ENCODE data around the gene MMP28. TPM values are rescaled to one million over a fixed set of nuclear protein-coding genes. Genes with fewer than 3 reads are reported as not detected.

Gene MMP28, protein sequence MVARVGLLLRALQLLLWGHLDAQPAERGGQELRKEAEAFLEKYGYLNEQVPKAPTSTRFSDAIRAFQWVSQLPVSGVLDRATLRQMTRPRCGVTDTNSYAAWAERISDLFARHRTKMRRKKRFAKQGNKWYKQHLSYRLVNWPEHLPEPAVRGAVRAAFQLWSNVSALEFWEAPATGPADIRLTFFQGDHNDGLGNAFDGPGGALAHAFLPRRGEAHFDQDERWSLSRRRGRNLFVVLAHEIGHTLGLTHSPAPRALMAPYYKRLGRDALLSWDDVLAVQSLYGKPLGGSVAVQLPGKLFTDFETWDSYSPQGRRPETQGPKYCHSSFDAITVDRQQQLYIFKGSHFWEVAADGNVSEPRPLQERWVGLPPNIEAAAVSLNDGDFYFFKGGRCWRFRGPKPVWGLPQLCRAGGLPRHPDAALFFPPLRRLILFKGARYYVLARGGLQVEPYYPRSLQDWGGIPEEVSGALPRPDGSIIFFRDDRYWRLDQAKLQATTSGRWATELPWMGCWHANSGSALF
- 1.6 and 2.4 TPM in 2 replicates for total RNA-seq (2014; rRNA removed)
- percentile 36 among the genes with signal in this experiment for Bru-seq, nascent RNA
- percentile 21 among the genes with signal in this experiment for BruChase-seq, experiment 1, labeled RNA remaining after a 6-hour chase
- percentile 28 among the genes with signal in this experiment for BruChase-seq, experiment 2, labeled RNA remaining after a 2-hour chase
- long read RNA-seq, transcript MMP28-203 (3 exons, 1,092 nt) = major isoform, 10 of 18 reads
- long read RNA-seq, partial matches to known transcripts = 2 of 18 reads
- long read RNA-seq, other reads (novel, unspliced or antisense) = 5 of 18 reads

DNA sequence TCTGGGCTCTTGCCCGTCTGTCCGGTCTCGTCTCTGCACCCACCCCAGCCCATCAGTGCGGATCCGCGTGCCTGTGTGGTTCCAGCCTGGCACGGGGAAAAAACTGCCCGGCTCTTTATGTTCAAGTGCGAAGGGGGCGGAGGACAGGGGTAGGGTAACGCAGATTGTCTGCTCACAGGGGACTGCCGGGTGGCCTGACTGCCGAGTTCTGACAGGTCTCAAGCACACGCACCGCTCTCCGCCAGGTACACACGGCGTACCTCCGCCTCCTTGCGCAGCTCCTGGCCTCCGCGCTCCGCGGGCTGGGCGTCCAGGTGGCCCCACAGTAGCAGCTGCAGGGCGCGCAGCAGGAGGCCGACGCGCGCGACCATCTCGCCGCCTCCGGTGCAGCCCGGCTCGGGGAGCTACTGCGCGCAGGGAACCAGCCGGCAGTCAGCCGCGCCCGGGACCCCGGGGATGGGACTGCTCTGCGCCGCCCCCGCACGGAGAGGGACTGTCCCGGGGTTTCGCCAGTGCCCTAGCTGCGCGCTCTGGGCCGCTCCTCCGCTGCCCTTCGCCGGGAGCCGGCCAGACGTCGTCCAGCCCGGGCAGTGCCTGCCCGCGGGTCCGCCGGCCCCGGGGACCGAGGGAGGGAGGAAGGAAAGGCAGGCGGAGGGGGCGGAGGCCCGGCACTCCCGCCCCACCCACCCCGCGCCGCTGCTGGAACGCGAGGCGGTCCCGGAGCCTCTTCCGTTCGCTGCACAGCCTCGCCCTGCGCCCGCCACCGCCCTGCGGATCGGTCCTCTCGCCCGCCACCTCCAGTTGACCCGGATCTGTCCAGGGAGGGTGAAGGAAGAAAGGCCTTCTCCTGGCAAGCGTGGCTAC lies at the start of gene MMP28:
MMP28 (minus strand) TSS at position 635 of the 864 bp plus-strand sequence; CDS start at position 371, 264 bp downstream.
- Histone ChIP-seq H3K27me3 (ENCODE audit: low read length) (no peaks in the 10 kb centered on the region), H3K9me3 (ENCODE audit: low read length) (no peaks in the 10 kb centered on the region), H3K9ac (ENCODE audit: low read length) (no peak within 1 kb of the TSS), H4K20me1 (ENCODE audit: low read length) (no peaks in the 10 kb centered on the region), H3K4me3 (ENCODE audit: low read length) (peak within 1 kb of the TSS; percentile 67), H3K4me2 (ENCODE audit: low read length) (peak within 1 kb of the TSS; percentile 88), H3F3A (ENCODE audit: low read length, unreplicated experiment) (no peaks in the 10 kb centered on the region), H3K4me1 (ENCODE audit: insufficient read depth, low read length) (peaks cover 8% of the 10 kb centered on the region; the same call in 1 of the 2 replicates), H3K79me2 (ENCODE audit: low read length) (no peaks in the 10 kb centered on the region), H3K36me3 (ENCODE audit: low read depth, low read length) (no peaks in the 10 kb centered on the region), H3K27ac (ENCODE audit: low read length) (no peak within 1 kb of the TSS), H3K9me2 (replicated peaks; ENCODE audit: low read length) (no peaks in the 10 kb centered on the region), H2AFZ (ENCODE audit: low read length) (peak within 1 kb of the TSS; percentile 80)
- TF ChIP-seq, protein P1, sequence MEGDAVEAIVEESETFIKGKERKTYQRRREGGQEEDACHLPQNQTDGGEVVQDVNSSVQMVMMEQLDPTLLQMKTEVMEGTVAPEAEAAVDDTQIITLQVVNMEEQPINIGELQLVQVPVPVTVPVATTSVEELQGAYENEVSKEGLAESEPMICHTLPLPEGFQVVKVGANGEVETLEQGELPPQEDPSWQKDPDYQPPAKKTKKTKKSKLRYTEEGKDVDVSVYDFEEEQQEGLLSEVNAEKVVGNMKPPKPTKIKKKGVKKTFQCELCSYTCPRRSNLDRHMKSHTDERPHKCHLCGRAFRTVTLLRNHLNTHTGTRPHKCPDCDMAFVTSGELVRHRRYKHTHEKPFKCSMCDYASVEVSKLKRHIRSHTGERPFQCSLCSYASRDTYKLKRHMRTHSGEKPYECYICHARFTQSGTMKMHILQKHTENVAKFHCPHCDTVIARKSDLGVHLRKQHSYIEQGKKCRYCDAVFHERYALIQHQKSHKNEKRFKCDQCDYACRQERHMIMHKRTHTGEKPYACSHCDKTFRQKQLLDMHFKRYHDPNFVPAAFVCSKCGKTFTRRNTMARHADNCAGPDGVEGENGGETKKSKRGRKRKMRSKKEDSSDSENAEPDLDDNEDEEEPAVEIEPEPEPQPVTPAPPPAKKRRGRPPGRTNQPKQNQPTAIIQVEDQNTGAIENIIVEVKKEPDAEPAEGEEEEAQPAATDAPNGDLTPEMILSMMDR (conservative IDR thresholded peaks at IDR 0.05; ENCODE audit: low read depth, low read length) = no peak
- TF ChIP-seq EZH2phosphoT487 (IDR thresholded peaks at IDR 0.05; ENCODE audit: borderline replicate concordance, low read length) = no peak
- TF ChIP-seq EZH2 (IDR thresholded peaks at IDR 0.05; ENCODE audit: low read length, unreplicated experiment) = no peak
- BruUV-seq (replicated peaks) = no TSS peak
- ATAC-seq (peak; percentile 73), DNase-seq (peak; percentile 40)
- intact Hi-C loops (cut with micrococcal nuclease) = no loop called here
- CTCF ChIA-PET = no interaction called here
- POLR2A ChIA-PET (ENCODE audit: unreplicated experiment) = no interaction called here

DNA sequence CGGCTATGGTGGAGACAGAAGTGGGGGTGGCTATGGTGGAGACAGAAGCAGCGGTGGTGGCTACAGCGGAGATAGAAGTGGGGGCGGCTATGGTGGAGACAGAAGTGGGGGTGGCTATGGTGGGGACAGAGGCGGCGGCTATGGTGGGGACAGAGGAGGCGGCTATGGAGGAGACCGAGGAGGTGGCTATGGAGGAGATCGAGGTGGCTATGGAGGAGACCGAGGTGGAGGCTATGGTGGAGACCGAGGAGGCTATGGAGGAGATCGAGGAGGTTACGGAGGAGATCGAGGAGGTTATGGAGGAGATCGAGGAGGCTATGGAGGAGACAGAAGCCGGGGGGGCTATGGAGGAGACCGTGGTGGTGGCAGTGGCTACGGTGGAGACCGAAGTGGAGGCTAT lies 49.1 kb upstream of the MMP28 start:
- H3K9me3 ChIP-seq (ENCODE audit: low read length) = no peaks in the 10 kb centered on the region
- no peak for ATAC-seq
- H3K4me2 ChIP-seq (ENCODE audit: low read length) = no peak overlapping the region
- DNase-seq = no peak
- H3K36me3 ChIP-seq (ENCODE audit: low read depth, low read length) = peaks cover 38% of the 10 kb centered on the region
- no peaks in the 10 kb centered on the region for H3K4me1 ChIP-seq (ENCODE audit: insufficient read depth, low read length)
- no peak overlapping the region for H3K4me3 ChIP-seq (ENCODE audit: low read length)
- H3F3A ChIP-seq (ENCODE audit: low read length, unreplicated experiment) = no peaks in the 10 kb centered on the region
- intact Hi-C loops (cut with micrococcal nuclease) = no loop called here
- H4K20me1 ChIP-seq (ENCODE audit: low read length) = no peaks in the 10 kb centered on the region
- no peak overlapping the region for H3K27ac ChIP-seq (ENCODE audit: low read length)
- ChIA-PET CTCF (no interaction called here), POLR2A (ENCODE audit: unreplicated experiment) (no interaction called here)
- TF ChIP-seq, protein P1 (conservative IDR thresholded peaks at IDR 0.05; ENCODE audit: low read depth, low read length) = no peak
- TF ChIP-seq EZH2 (IDR thresholded peaks at IDR 0.05; ENCODE audit: low read length, unreplicated experiment) (no peak), EZH2phosphoT487 (IDR thresholded peaks at IDR 0.05; ENCODE audit: borderline replicate concordance, low read length) (no peak)
- no peaks in the 10 kb centered on the region for H3K79me2 ChIP-seq (ENCODE audit: low read length)
- no peaks in the 10 kb centered on the region for H3K9me2 ChIP-seq (replicated peaks; ENCODE audit: low read length)
- H2AFZ ChIP-seq (ENCODE audit: low read length) = no peak overlapping the region
- TSS peak; percentile 82 for BruUV-seq (replicated peaks)
- no peaks in the 10 kb centered on the region for H3K27me3 ChIP-seq (ENCODE audit: low read length)
- no peak overlapping the region for H3K9ac ChIP-seq (ENCODE audit: low read length)

All from PC-3 (cell line).